Activated naive CD4-positive, alpha-beta T cell treated with anti-CD3 and anti-CD28 coated beads, Interleukin-2, amount 50 U/mL, for 24 hours (primary cell): ENCODE measurements around the gene PSMB11.

Source experiments
- H3K27ac Mint-ChIP-seq: one replicate; pipeline ENCODE4 v1.8.0; 2021; ENCODE audit warnings: mild to moderate bottlenecking, mixed read lengths
- H3K27me3 Mint-ChIP-seq: one replicate; pipeline ENCODE4 v1.8.0; 2021; ENCODE audit warnings: mixed read lengths
- H3K36me3 Mint-ChIP-seq: one replicate; pipeline ENCODE4 v1.8.0; 2021; ENCODE audit warnings: mixed read lengths
- H3K4me1 Mint-ChIP-seq: one replicate; pipeline ENCODE4 v1.8.0; 2021; ENCODE audit warnings: mixed read lengths
- H3K4me3 Mint-ChIP-seq: one replicate; pipeline ENCODE4 v1.8.0; 2021; ENCODE audit warnings: mild to moderate bottlenecking, mixed read lengths
- H3K9me3 Mint-ChIP-seq: one replicate; pipeline ENCODE4 v1.8.0; 2021; ENCODE audit warnings: mixed read lengths

Gene PSMB11

GRCh38 chr14:23047751-23048693 is 6.0 kb downstream of the PSMB11 start:
- no peak overlapping the region for H3K27ac Mint-ChIP-seq
- no peak overlapping the region for H3K4me3 Mint-ChIP-seq

GRCh38 chr14:23049011-23049410 is 7.0 kb downstream of the PSMB11 start:
- no peak overlapping the region for H3K4me3 Mint-ChIP-seq
- H3K36me3 Mint-ChIP-seq, result peaks cover 2% of the 10 kb centered on the region
- H3K9me3 Mint-ChIP-seq, result no peaks in the 10 kb centered on the region
- no peaks in the 10 kb centered on the region for H3K4me1 Mint-ChIP-seq
- peaks cover 2% of the 10 kb centered on the region for H3K27me3 Mint-ChIP-seq
- no peak overlapping the region for H3K27ac Mint-ChIP-seq

More at GRCh38 chr14:23047751-23048693, 6.0 kb downstream of the PSMB11 start:
- H3K4me1 Mint-ChIP-seq, result no peaks in the 10 kb centered on the region
- H3K27me3 Mint-ChIP-seq, result peaks cover 2% of the 10 kb centered on the region
- H3K36me3 Mint-ChIP-seq, result peaks cover 2% of the 10 kb centered on the region
- no peaks in the 10 kb centered on the region for H3K9me3 Mint-ChIP-seq

- Mint-ChIP-seq H3K4me3 (no peak overlapping the region), H3K4me1 (peaks cover 6% of the 10 kb centered on the region), H3K9me3 (no peaks in the 10 kb centered on the region), H3K36me3 (peaks cover 2% of the 10 kb centered on the region), H3K27ac (no peak overlapping the region), H3K27me3 (peaks cover 2% of the 10 kb centered on the region)
These were observed 9.4 kb downstream of the PSMB11 start for GRCh38 chr14:23051141-23052057.

- H3K27ac Mint-ChIP-seq, result no peak overlapping the region
- H3K4me3 Mint-ChIP-seq, result no peak overlapping the region
- peaks cover 2% of the 10 kb centered on the region for H3K27me3 Mint-ChIP-seq
- no peaks in the 10 kb centered on the region for H3K9me3 Mint-ChIP-seq
- peaks cover 2% of the 10 kb centered on the region for H3K36me3 Mint-ChIP-seq
- H3K4me1 Mint-ChIP-seq, result peaks cover 13% of the 10 kb centered on the region
These were observed 10.2 kb downstream of the PSMB11 start for GRCh38 chr14:23052182-23052623.

GRCh38 chr14:23052671-23053070 is 10.7 kb downstream of the PSMB11 start:
- peaks cover 13% of the 10 kb centered on the region for H3K4me1 Mint-ChIP-seq
- no peaks in the 10 kb centered on the region for H3K36me3 Mint-ChIP-seq
- no peaks in the 10 kb centered on the region for H3K9me3 Mint-ChIP-seq
- no peaks in the 10 kb centered on the region for H3K27me3 Mint-ChIP-seq
- H3K27ac Mint-ChIP-seq, result no peak overlapping the region
- no peak overlapping the region for H3K4me3 Mint-ChIP-seq

GRCh38 chr14:23053426-23053825 is 11.4 kb downstream of the PSMB11 start:
- peaks cover 2% of the 10 kb centered on the region for H3K36me3 Mint-ChIP-seq
- no peak overlapping the region for H3K4me3 Mint-ChIP-seq
- no peaks in the 10 kb centered on the region for H3K9me3 Mint-ChIP-seq
- no peak overlapping the region for H3K27ac Mint-ChIP-seq
- peaks cover 18% of the 10 kb centered on the region for H3K4me1 Mint-ChIP-seq
- no peaks in the 10 kb centered on the region for H3K27me3 Mint-ChIP-seq

- Mint-ChIP-seq H3K4me1 (peaks cover 18% of the 10 kb centered on the region), H3K27ac (no peak overlapping the region), H3K36me3 (peaks cover 2% of the 10 kb centered on the region), H3K27me3 (no peaks in the 10 kb centered on the region), H3K9me3 (no peaks in the 10 kb centered on the region), H3K4me3 (no peak overlapping the region)
These were observed 12.2 kb downstream of the PSMB11 start for GRCh38 chr14:23054000-23054811.

- peaks cover 18% of the 10 kb centered on the region for H3K4me1 Mint-ChIP-seq
- H3K4me3 Mint-ChIP-seq, result no peak overlapping the region
- H3K36me3 Mint-ChIP-seq, result peaks cover 2% of the 10 kb centered on the region
- H3K27ac Mint-ChIP-seq, result no peak overlapping the region
- no peaks in the 10 kb centered on the region for H3K27me3 Mint-ChIP-seq
- no peaks in the 10 kb centered on the region for H3K9me3 Mint-ChIP-seq
These were observed 13.1 kb downstream of the PSMB11 start for GRCh38 chr14:23055147-23055550.

- peak overlapping the region; percentile 71 for H3K27ac Mint-ChIP-seq
- H3K9me3 Mint-ChIP-seq, result no peaks in the 10 kb centered on the region
- no peaks in the 10 kb centered on the region for H3K27me3 Mint-ChIP-seq
- peak overlapping the region; percentile 87 for H3K4me3 Mint-ChIP-seq
- peaks cover 2% of the 10 kb centered on the region for H3K36me3 Mint-ChIP-seq
- H3K4me1 Mint-ChIP-seq, result peaks cover 18% of the 10 kb centered on the region
These were observed 13.7 kb downstream of the PSMB11 start for GRCh38 chr14:23055621-23056144.

GRCh38 chr14:23056145-23056955 is 14.3 kb downstream of the PSMB11 start:
- Mint-ChIP-seq H3K4me1 (peaks cover 18% of the 10 kb centered on the region), H3K36me3 (peaks cover 6% of the 10 kb centered on the region), H3K4me3 (peak overlapping the region; percentile 87), H3K27ac (peak overlapping the region; percentile 71), H3K9me3 (no peaks in the 10 kb centered on the region), H3K27me3 (no peaks in the 10 kb centered on the region)

- H3K27me3 Mint-ChIP-seq, result no peaks in the 10 kb centered on the region
- H3K4me1 Mint-ChIP-seq, result peaks cover 18% of the 10 kb centered on the region
- peaks cover 8% of the 10 kb centered on the region for H3K36me3 Mint-ChIP-seq
- H3K9me3 Mint-ChIP-seq, result no peaks in the 10 kb centered on the region
- H3K27ac Mint-ChIP-seq, result peak within 1 kb of the TSS; percentile 71
- H3K4me3 Mint-ChIP-seq, result peak within 1 kb of the TSS; percentile 87
These were observed 15.1 kb downstream of the PSMB11 start, which contains the start of gene CDH24 for GRCh38 chr14:23056956-23057756. CDH24 (minus strand) TSS chr14:23057520; CDS start chr14:23055733, 1,787 bp downstream.

- Mint-ChIP-seq H3K27ac (peak overlapping the region; percentile 23), H3K27me3 (no peaks in the 10 kb centered on the region), H3K4me3 (peak overlapping the region; percentile 84), H3K36me3 (peaks cover 10% of the 10 kb centered on the region), H3K9me3 (no peaks in the 10 kb centered on the region), H3K4me1 (peaks cover 18% of the 10 kb centered on the region)
These were observed 16.0 kb downstream of the PSMB11 start for GRCh38 chr14:23057757-23058653.
